HCT116 (cell line): Measurements from ENCODE around the gene CRTC1. TPM values are rescaled to one million over a fixed set of nuclear protein-coding genes. Genes with fewer than 3 reads are reported as not detected.

Experiments used
- ATAC-seq: fragments of 200-7000 bp; cut with Tn5 transposase; 2 replicates; pipeline ENCODE4 v1.9.1; 2020; ENCODE audit warnings: mild to moderate bottlenecking, moderate library complexity
- BruUV-seq: library from RNA; stranded (reverse); fragments of 400-500 nt; replicated peaks from 2 replicates; lab custom pipeline; 2021; lab: Mats Ljungman, UMichigan
- CTCF ChIA-PET: fragments of 300-600 bp; sonication (Branson Sonifier 250); formaldehyde crosslinking; loops from one replicate; lab custom pipeline; 2021; ENCODE audit warnings: antibody characterized with exemption; lab: Charles Lee
- POLR2A ChIA-PET: fragments of 300-600, 350-600 bp; sonication (Branson Sonifier 250); formaldehyde crosslinking; loops from one replicate; lab custom pipeline; 2021; ENCODE audit warnings: antibody characterized with exemption; lab: Charles Lee
- RAD21 ChIA-PET, 2 experiments: fragments of 300-600 bp; sonication (Branson Sonifier 250); formaldehyde crosslinking; loops; one replicate each; lab custom pipeline; 2023; ENCODE audit warnings: low total read pairs in 2 of 2; ENCODE audit not compliant: uncharacterized antibody in 2 of 2, unreplicated experiment in 2 of 2, low non-redundant PET in 1 of 2; lab: Charles Lee
- DNase-seq: peaks from one replicate; pipeline ENCODE4 v3.0.0-alpha.2; 2010; ENCODE audit warnings: low read depth, low spot score
- H2AFZ ChIP-seq: fragments of 200-600 bp; shearing (Covaris generic), sonication (generic); 2 replicates; pipeline ENCODE4 v1.6.1; 2017; ENCODE audit warnings: low read depth, mixed run types, mixed read lengths, antibody characterized with exemption, low read length; ENCODE audit not compliant: poor library complexity, severe bottlenecking
- H3K27ac ChIP-seq: 2 replicates; pipeline ENCODE4 v1.5.1; 2012; ENCODE audit warnings: low read depth, low read length
- H3K27me3 ChIP-seq: fragments of 200-600 bp; sonication (generic); 2 replicates; pipeline ENCODE4 v1.6.1; 2016; ENCODE audit warnings: mixed run types, low read length, mixed read lengths; ENCODE audit not compliant: insufficient read depth
- H3K36me3 ChIP-seq, 2 experiments: fragments of 200-500 bp in 1 of 2; fragments of 200-600 bp in 1 of 2; sonication (Bioruptor generic) in 1 of 2; sonication (generic) in 1 of 2; 2 replicates each; pipeline versions ENCODE4 v1.5.1 to v1.6.1; 2014 to 2016; ENCODE audit warnings: low read length in 2 of 2, inconsistent platforms in 1 of 2, mixed read lengths in 1 of 2, mixed run types in 1 of 2; ENCODE audit not compliant: insufficient read depth in 2 of 2, control insufficient read depth in 1 of 2
- H3K4me1 ChIP-seq, 2 experiments: fragments of 200-600 bp in 1 of 2; sonication (generic) in 1 of 2; 2 replicates each; pipeline versions ENCODE4 v1.5.1 to v1.6.1; 2012 to 2017; ENCODE audit warnings: low read length in 2 of 2, inconsistent platforms in 1 of 2, mild to moderate bottlenecking in 1 of 2, mixed read lengths in 1 of 2, mixed run types in 1 of 2, moderate library complexity in 1 of 2; ENCODE audit not compliant: insufficient read depth in 2 of 2, control insufficient read depth in 1 of 2
- H3K4me2 ChIP-seq: fragments of 200-600 bp; sonication (generic); 2 replicates; pipeline ENCODE4 v1.6.1; 2017; ENCODE audit warnings: mixed run types, low read length, mixed read lengths
- H3K4me3 ChIP-seq, 2 experiments: fragments of 200-600 bp in 1 of 2; sonication (generic) in 1 of 2; replicated peaks in 1 of 2; 2 replicates each; pipeline ENCODE4 v1.5.1; 2011 to 2016; ENCODE audit warnings: low read length in 2 of 2, control low read depth in 1 of 2, low read depth in 1 of 2, mild to moderate bottlenecking in 1 of 2, mixed read lengths in 1 of 2, mixed run types in 1 of 2
- H3K79me2 ChIP-seq: fragments of 200-600 bp; sonication (generic); 2 replicates; pipeline ENCODE4 v1.6.1; 2017; ENCODE audit warnings: mild to moderate bottlenecking, mixed run types, low read length, moderate library complexity, mixed read lengths; ENCODE audit not compliant: insufficient read depth
- H3K9ac ChIP-seq: fragments of 200-600 bp; sonication (generic); 2 replicates; pipeline ENCODE4 v1.6.1; 2016; ENCODE audit warnings: low read length, mixed read lengths
- H3K9me2 ChIP-seq: fragments of 200-600 bp; sonication (generic), shearing (Covaris generic); 2 replicates; pipeline ENCODE4 v1.6.1; 2017; ENCODE audit warnings: mixed run types, mild to moderate bottlenecking, moderate library complexity; ENCODE audit not compliant: insufficient read depth
- H3K9me3 ChIP-seq, 2 experiments: fragments of 200-500 bp in 1 of 2; fragments of 200-600 bp in 1 of 2; sonication (Bioruptor generic) in 1 of 2; sonication (generic) in 1 of 2; 2 replicates each; pipeline ENCODE4 v1.6.1; 2014 to 2017; ENCODE audit warnings: low read length in 2 of 2, mixed read lengths in 2 of 2, inconsistent platforms in 1 of 2, low read depth in 1 of 2, mild to moderate bottlenecking in 1 of 2, mixed run types in 1 of 2, moderate library complexity in 1 of 2; ENCODE audit not compliant: control insufficient read depth in 1 of 2, insufficient read depth in 1 of 2
- H4K20me1 ChIP-seq: fragments of 200-600 bp; sonication (generic), shearing (Covaris generic); 2 replicates; pipeline ENCODE4 v1.6.1; 2017; ENCODE audit warnings: mixed run types, mild to moderate bottlenecking, moderate library complexity; ENCODE audit not compliant: insufficient read depth
- CBX3 ChIP-seq: IDR thresholded peaks from 2 replicates; pipeline ENCODE4 v1.6.1; 2012; ENCODE audit warnings: low read depth
- CEBPB ChIP-seq: IDR thresholded peaks from 2 replicates; pipeline ENCODE4 v1.6.1; 2012; ENCODE audit warnings: low read depth
- EGR1 ChIP-seq: IDR thresholded peaks from 2 replicates; pipeline ENCODE4 v1.6.1; 2012; ENCODE audit warnings: low read depth
- RAD21 ChIP-seq: IDR thresholded peaks from 2 replicates; pipeline ENCODE4 v1.6.1; 2012; ENCODE audit warnings: low read depth, mild to moderate bottlenecking
- SRF ChIP-seq: IDR thresholded peaks from 2 replicates; pipeline ENCODE4 v1.6.1; 2012; ENCODE audit warnings: low read depth
- TCF7L2 ChIP-seq: IDR thresholded peaks from 2 replicates; pipeline ENCODE4 v1.7.0; 2011; ENCODE audit warnings: borderline replicate concordance, inconsistent platforms; ENCODE audit not compliant: insufficient read depth, insufficient read length; ENCODE audit errors: extremely low read depth
- YY1 ChIP-seq: IDR thresholded peaks from 2 replicates; pipeline ENCODE4 v1.6.1; 2011; ENCODE audit warnings: low read length, low read depth, moderate library complexity, mild to moderate bottlenecking; ENCODE audit not compliant: insufficient replicate concordance; ENCODE audit errors: extremely low read depth
- ZBTB33 ChIP-seq: IDR thresholded peaks from 2 replicates; pipeline ENCODE4 v1.6.1; 2011; ENCODE audit warnings: mild to moderate bottlenecking, low read length, moderate library complexity; ENCODE audit not compliant: insufficient replicate concordance; ENCODE audit errors: extremely low read depth
- ZNF274 ChIP-seq: fragments of 200-500 bp; sonication (Bioruptor generic); IDR thresholded peaks from 2 replicates; pipeline ENCODE4 v1.6.1; 2014; ENCODE audit warnings: mild to moderate bottlenecking, low read depth, low read length, inconsistent platforms
- intact Hi-C: fragments of 100-400 bp; cut with micrococcal nuclease; formaldehyde crosslinking; loops from 2 replicates; pipeline ENCODE4 v1.10.0; 2022
- total RNA-seq: library from RNA; stranded (reverse); gene quantifications from one replicate; pipeline ENCODE4 v1.2.1, GENCODE V29; 2021; ENCODE audit not compliant: unreplicated experiment
- TF ChIP-seq, protein P1 (sequence below): IDR thresholded peaks from 2 replicates; pipeline ENCODE4 v1.6.1; 2012
- TF ChIP-seq, protein P2 (sequence below), 3 experiments: fragments of 200-600 bp in 1 of 3; sonication (generic) in 1 of 3; IDR thresholded peaks in 2 of 3; conservative IDR thresholded peaks in 1 of 3; 2 replicates each; pipeline ENCODE4 v1.5.1; 2012 to 2017; ENCODE audit warnings: low read depth in 2 of 3, low read length in 2 of 3, antibody characterized with exemption in 1 of 3, borderline replicate concordance in 1 of 3, control low read depth in 1 of 3, mild to moderate bottlenecking in 1 of 3, mixed read lengths in 1 of 3, mixed run types in 1 of 3, moderate library complexity in 1 of 3; ENCODE audit not compliant: insufficient read depth in 1 of 3

The CRTC1 gene
- total RNA-seq, 1 experiment from 2014 or later: 14.9 TPM

- POLR2A ChIA-PET: no interaction called here
- RAD21 ChIA-PET: no interaction called here
- Histone ChIP-seq H3K27ac (no peak overlapping the region), H4K20me1 (no peaks in the 10 kb centered on the region)
- TF ChIP-seq YY1 (no peak), ZNF274 (no peak), RAD21 (no peak), CEBPB (no peak), ZBTB33 (no peak), CBX3 (no peak), SRF (no peak), EGR1 (no peak), TCF7L2 (no peak)
- TF ChIP-seq, protein P1, sequence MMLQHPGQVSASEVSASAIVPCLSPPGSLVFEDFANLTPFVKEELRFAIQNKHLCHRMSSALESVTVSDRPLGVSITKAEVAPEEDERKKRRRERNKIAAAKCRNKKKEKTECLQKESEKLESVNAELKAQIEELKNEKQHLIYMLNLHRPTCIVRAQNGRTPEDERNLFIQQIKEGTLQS: no peak
- TF ChIP-seq, protein P2, sequence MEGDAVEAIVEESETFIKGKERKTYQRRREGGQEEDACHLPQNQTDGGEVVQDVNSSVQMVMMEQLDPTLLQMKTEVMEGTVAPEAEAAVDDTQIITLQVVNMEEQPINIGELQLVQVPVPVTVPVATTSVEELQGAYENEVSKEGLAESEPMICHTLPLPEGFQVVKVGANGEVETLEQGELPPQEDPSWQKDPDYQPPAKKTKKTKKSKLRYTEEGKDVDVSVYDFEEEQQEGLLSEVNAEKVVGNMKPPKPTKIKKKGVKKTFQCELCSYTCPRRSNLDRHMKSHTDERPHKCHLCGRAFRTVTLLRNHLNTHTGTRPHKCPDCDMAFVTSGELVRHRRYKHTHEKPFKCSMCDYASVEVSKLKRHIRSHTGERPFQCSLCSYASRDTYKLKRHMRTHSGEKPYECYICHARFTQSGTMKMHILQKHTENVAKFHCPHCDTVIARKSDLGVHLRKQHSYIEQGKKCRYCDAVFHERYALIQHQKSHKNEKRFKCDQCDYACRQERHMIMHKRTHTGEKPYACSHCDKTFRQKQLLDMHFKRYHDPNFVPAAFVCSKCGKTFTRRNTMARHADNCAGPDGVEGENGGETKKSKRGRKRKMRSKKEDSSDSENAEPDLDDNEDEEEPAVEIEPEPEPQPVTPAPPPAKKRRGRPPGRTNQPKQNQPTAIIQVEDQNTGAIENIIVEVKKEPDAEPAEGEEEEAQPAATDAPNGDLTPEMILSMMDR (IDR thresholded peaks at IDR 0.05 in 2 of 3, conservative IDR thresholded peaks at IDR 0.05 in 1 of 3; ENCODE audit: borderline replicate concordance in 1 of 3, insufficient read depth in 1 of 3, low read depth in 2 of 3, low read length in 2 of 3): no peak
- TF ChIP-seq, all 23 proteins: peak for 0
- no peak overlapping the region for H3K9ac ChIP-seq
- no peaks in the 10 kb centered on the region for H3K79me2 ChIP-seq
- BruUV-seq: no TSS peak
- peak; percentile 8; the same call in 1 of the 2 replicates for ATAC-seq
- H3K4me1 ChIP-seq: peaks cover 5 to 11% of the 10 kb centered on the region in 2 experiments; a peak in 3 of 4 replicates
- H3K36me3 ChIP-seq: no peaks in the 10 kb centered on the region; a peak in 1 of 4 replicates
- CTCF ChIA-PET: interaction anchor here (0.6 kb wide), 1 partner anchor 115 kb away, joined by 3 read pairs; no protein-coding TSS in a partner anchor
- intact Hi-C loops: no loop called here
- H3K9me2 ChIP-seq: no peaks in the 10 kb centered on the region
- DNase-seq: no peak
- no peak overlapping the region for H3K4me3 ChIP-seq
- no peaks in the 10 kb centered on the region for H3K27me3 ChIP-seq
- no peak overlapping the region for H3K4me2 ChIP-seq
- H2AFZ ChIP-seq: no peak overlapping the region
- no peaks in the 10 kb centered on the region for H3K9me3 ChIP-seq
Measured at GRCh38 chr19:18672044-18672451, 11.4 kb upstream of the CRTC1 start.
